Measurements from ENCODE around the gene CACNB1. TPM values are rescaled to one million over a fixed set of nuclear protein-coding genes. Genes with fewer than 3 reads are reported as not detected.

CACNB1 gene
- total RNA-seq, 1 donor = 5.8 TPM

DNA sequence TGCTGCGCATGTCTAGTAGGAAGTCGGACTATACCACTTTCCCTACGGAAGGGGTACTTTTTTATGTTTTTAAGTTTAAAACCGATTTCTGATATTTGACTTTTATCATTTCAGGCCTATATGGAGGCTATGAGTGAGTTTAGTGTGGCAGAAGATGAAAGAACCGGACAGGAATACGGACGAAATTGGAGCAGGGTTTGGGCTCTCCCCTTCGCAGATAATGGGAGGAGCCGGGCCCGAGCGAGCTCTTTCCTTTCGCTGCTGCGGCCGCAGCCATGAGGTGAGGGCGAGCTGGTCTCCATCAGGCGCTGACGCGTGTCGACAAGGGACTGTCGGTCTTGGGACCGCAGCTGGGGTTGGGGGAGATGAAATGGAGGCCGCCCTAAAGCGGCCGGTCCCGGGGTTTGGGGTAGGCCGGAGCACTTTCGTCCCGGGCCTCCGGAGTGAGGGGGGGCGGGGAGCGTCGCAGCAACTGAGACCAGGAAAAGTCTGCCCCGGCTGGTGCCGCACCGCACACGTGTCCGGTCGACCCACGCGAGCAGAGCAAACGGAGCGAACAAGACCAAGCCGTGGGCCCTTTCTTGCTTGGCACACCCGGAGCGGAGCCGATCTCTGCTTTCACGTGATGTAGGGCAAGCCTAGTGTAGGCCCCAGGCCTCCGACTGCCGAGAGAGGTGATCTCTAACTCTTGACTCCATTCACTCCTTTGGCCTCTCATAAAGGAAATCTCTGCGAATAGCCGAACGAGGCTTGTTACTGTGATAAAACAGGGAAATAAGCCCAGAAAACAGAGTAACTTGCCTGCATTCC lies 2.8 kb upstream of the CACNB1 start, which contains the start of gene RPL19:
Gene RPL19, plus strand, starts transcription at position 214 of the 810 bp plus-strand sequence. Its CDS starts 62 bp downstream, at position 276.
- peak; percentile 96 for DNase-seq (ENCODE audit: insufficient read length, low spot score, missing footprints)
- H3K79me2 ChIP-seq (ENCODE audit: insufficient read depth, low read length) = peaks cover 38% of the 10 kb centered on the region
- peak within 1 kb of the TSS; percentile 99 for H3K27ac ChIP-seq (ENCODE audit: low read depth, low read length)
- peak within 1 kb of the TSS; percentile 83 for H2AFZ ChIP-seq (ENCODE audit: low read length)
- peak within 1 kb of the TSS; percentile 88 for H3K4me2 ChIP-seq (ENCODE audit: insufficient read depth, low read length)
- H4K20me1 ChIP-seq (ENCODE audit: insufficient read depth, low read length) = peaks cover 30% of the 10 kb centered on the region
- no peaks in the 10 kb centered on the region for H3K9me3 ChIP-seq (ENCODE audit: low read depth, low read length)
- peaks cover 29% of the 10 kb centered on the region for H3K4me1 ChIP-seq (ENCODE audit: insufficient read depth, low read length)
- TF ChIP-seq, protein P1, sequence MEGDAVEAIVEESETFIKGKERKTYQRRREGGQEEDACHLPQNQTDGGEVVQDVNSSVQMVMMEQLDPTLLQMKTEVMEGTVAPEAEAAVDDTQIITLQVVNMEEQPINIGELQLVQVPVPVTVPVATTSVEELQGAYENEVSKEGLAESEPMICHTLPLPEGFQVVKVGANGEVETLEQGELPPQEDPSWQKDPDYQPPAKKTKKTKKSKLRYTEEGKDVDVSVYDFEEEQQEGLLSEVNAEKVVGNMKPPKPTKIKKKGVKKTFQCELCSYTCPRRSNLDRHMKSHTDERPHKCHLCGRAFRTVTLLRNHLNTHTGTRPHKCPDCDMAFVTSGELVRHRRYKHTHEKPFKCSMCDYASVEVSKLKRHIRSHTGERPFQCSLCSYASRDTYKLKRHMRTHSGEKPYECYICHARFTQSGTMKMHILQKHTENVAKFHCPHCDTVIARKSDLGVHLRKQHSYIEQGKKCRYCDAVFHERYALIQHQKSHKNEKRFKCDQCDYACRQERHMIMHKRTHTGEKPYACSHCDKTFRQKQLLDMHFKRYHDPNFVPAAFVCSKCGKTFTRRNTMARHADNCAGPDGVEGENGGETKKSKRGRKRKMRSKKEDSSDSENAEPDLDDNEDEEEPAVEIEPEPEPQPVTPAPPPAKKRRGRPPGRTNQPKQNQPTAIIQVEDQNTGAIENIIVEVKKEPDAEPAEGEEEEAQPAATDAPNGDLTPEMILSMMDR (IDR thresholded peaks at IDR 0.05; ENCODE audit: extremely low read depth, low read depth, low read length) = no peak
- H3K4me3 ChIP-seq (ENCODE audit: insufficient read depth, low read length) = peak within 1 kb of the TSS; percentile 81
- H3K36me3 ChIP-seq (ENCODE audit: insufficient read depth, low read length) = peaks cover 43% of the 10 kb centered on the region
- no peaks in the 10 kb centered on the region for H3K27me3 ChIP-seq (ENCODE audit: insufficient read depth, low read length)

DNA sequence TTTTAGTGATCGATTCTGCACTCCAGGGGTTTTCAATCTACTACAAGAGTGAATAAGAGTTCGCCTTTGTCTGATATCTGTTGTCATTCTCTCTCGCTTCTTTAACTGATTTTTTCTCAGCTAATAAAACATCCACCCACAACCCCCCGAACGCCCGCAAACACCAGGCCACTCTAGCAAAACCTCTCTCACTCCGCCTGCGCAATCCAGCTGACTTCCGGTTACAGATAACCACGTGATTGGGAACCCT lies 2.3 kb upstream of the CACNB1 start:
- peaks cover 31% of the 10 kb centered on the region for H3K4me1 ChIP-seq (ENCODE audit: insufficient read depth, low read length)
- peak overlapping the region; percentile 83 for H2AFZ ChIP-seq (ENCODE audit: low read length)
- no peaks in the 10 kb centered on the region for H3K9me3 ChIP-seq (ENCODE audit: low read depth, low read length)
- peaks cover 43% of the 10 kb centered on the region for H3K79me2 ChIP-seq (ENCODE audit: insufficient read depth, low read length)
- peak overlapping the region; percentile 88 for H3K4me2 ChIP-seq (ENCODE audit: insufficient read depth, low read length)
- H4K20me1 ChIP-seq (ENCODE audit: insufficient read depth, low read length) = peaks cover 33% of the 10 kb centered on the region
- peak overlapping the region; percentile 99 for H3K27ac ChIP-seq (ENCODE audit: low read depth, low read length)
- H3K4me3 ChIP-seq (ENCODE audit: insufficient read depth, low read length) = peak overlapping the region; percentile 81
- TF ChIP-seq, protein P1 (IDR thresholded peaks at IDR 0.05; ENCODE audit: extremely low read depth, low read depth, low read length) = no peak
- peaks cover 39% of the 10 kb centered on the region for H3K36me3 ChIP-seq (ENCODE audit: insufficient read depth, low read length)
- H3K27me3 ChIP-seq (ENCODE audit: insufficient read depth, low read length) = no peaks in the 10 kb centered on the region
- DNase-seq (ENCODE audit: insufficient read length, low spot score, missing footprints) = peak; percentile 99

DNA sequence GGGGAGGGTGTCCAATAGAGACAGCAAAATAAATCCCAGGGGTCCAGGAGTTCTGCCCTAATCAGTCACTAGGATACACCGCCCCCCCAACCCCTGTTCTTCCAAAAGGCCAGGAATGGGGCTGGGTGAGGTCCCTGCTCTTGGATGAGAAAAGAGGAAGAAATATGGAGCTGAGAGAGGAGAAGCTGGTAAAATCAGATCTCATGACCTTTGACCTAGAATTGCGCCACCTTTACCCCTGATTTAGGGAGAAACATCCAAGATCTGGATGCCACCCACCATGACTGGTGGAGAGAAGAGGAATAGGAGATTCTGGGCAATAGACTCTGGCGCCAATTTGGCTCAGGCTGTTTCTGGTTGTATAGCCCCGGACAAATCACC lies 707 bp upstream of the CACNB1 start:
- Histone ChIP-seq H3K27ac (ENCODE audit: low read depth, low read length) (no peak overlapping the region), H3K79me2 (ENCODE audit: insufficient read depth, low read length) (peaks cover 57% of the 10 kb centered on the region), H3K27me3 (ENCODE audit: insufficient read depth, low read length) (no peaks in the 10 kb centered on the region), H3K4me2 (ENCODE audit: insufficient read depth, low read length) (peak overlapping the region; percentile 79), H2AFZ (ENCODE audit: low read length) (peak overlapping the region; percentile 63), H4K20me1 (ENCODE audit: insufficient read depth, low read length) (peaks cover 34% of the 10 kb centered on the region), H3K4me1 (ENCODE audit: insufficient read depth, low read length) (peaks cover 35% of the 10 kb centered on the region), H3K9me3 (ENCODE audit: low read depth, low read length) (no peaks in the 10 kb centered on the region), H3K4me3 (ENCODE audit: insufficient read depth, low read length) (peak overlapping the region; percentile 81), H3K36me3 (ENCODE audit: insufficient read depth, low read length) (peaks cover 32% of the 10 kb centered on the region)
- TF ChIP-seq, protein P1 (IDR thresholded peaks at IDR 0.05; ENCODE audit: extremely low read depth, low read depth, low read length) = no peak
- DNase-seq (ENCODE audit: insufficient read length, low spot score, missing footprints) = no peak

DNA sequence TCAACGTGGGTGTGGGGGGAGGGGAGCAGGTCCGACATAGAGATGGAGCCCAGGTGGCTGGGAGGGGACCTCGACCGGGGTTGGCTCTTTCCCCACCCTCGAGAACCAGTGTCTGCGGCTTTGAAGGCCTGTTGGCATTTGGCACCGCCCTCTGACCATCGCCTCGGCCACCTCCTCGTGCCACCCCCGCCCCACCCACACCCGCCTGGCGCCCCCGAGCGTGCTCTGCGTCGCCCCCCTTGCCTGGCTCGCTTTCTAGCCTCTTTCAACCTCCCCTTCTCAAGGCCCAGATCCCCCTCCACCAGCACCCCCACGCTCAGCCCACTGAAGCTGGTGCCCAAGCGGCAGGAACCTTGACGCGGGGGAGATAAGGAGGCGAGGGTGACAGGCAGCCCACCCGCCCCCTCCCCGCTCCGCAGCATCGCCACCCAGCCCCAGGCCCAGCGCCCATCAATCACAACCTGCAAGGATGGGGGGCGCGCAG lies 619 bp downstream of the CACNB1 start:
- Histone ChIP-seq H3K36me3 (ENCODE audit: insufficient read depth, low read length) (peaks cover 30% of the 10 kb centered on the region), H3K9me3 (ENCODE audit: low read depth, low read length) (no peaks in the 10 kb centered on the region), H3K79me2 (ENCODE audit: insufficient read depth, low read length) (peaks cover 53% of the 10 kb centered on the region), H3K27me3 (ENCODE audit: insufficient read depth, low read length) (no peaks in the 10 kb centered on the region), H3K4me2 (ENCODE audit: insufficient read depth, low read length) (peak overlapping the region; percentile 79), H2AFZ (ENCODE audit: low read length) (no peak overlapping the region), H3K4me1 (ENCODE audit: insufficient read depth, low read length) (peaks cover 33% of the 10 kb centered on the region), H3K4me3 (ENCODE audit: insufficient read depth, low read length) (peak overlapping the region; percentile 81), H3K27ac (ENCODE audit: low read depth, low read length) (no peak overlapping the region), H4K20me1 (ENCODE audit: insufficient read depth, low read length) (peaks cover 29% of the 10 kb centered on the region)
- DNase-seq (ENCODE audit: insufficient read length, low spot score, missing footprints) = peak; percentile 89
- TF ChIP-seq, protein P1 (IDR thresholded peaks at IDR 0.05; ENCODE audit: extremely low read depth, low read depth, low read length) = no peak

Measured in osteoblast (primary cell).